HG03378 (cell line): ENCODE results near the gene GNB5.

Source experiments
- ATAC-seq: cut with Tn5 transposase; IDR thresholded peaks from one replicate; pipeline ENCODE4 v1.9.1; 2021; ENCODE audit warnings: mild to moderate bottlenecking, moderate library complexity; ENCODE audit not compliant: unreplicated experiment

GNB5 gene

GRCh38 chr15:52146776-52147175 is 44.4 kb downstream of the GNB5 start:
- ATAC-seq, result no peak

GRCh38 chr15:52146261-52146660 is 44.9 kb downstream of the GNB5 start:
- ATAC-seq, result no peak

- ATAC-seq, result no peak
These were observed 46.5 kb downstream of the GNB5 start for GRCh38 chr15:52144656-52145178.

GRCh38 chr15:52143873-52144272 is 47.3 kb downstream of the GNB5 start:
- ATAC-seq, result no peak

GRCh38 chr15:52140646-52141045 is 50.5 kb downstream of the GNB5 start:
- ATAC-seq, result no peak

GRCh38 chr15:52139599-52140462 is 51.4 kb downstream of the GNB5 start:
- peak; percentile 56 for ATAC-seq

GRCh38 chr15:52137432-52138357 is 53.5 kb downstream of the GNB5 start:
- ATAC-seq, result no peak

- no peak for ATAC-seq
These were observed 54.7 kb downstream of the GNB5 start for GRCh38 chr15:52136442-52136980.

GRCh38 chr15:52134502-52135144 is 56.6 kb downstream of the GNB5 start:
- no peak for ATAC-seq

- ATAC-seq, result no peak
These were observed 57.5 kb downstream of the GNB5 start for GRCh38 chr15:52133510-52134220.

- no peak for ATAC-seq
These were observed 59.1 kb downstream of the GNB5 start for GRCh38 chr15:52132066-52132465.

- ATAC-seq, result no peak
These were observed 62.6 kb downstream of the GNB5 start for GRCh38 chr15:52128568-52128967.

- ATAC-seq, result no peak
These were observed 66.8 kb downstream of the GNB5 start for GRCh38 chr15:52124270-52124880.

GRCh38 chr15:52121896-52122295 is 69.3 kb downstream of the GNB5 start:
- ATAC-seq, result no peak

GRCh38 chr15:52121006-52121405 is 70.2 kb downstream of the GNB5 start:
- no peak for ATAC-seq

GRCh38 chr15:52120488-52120887 is 70.7 kb downstream of the GNB5 start:
- ATAC-seq, result no peak

- no peak for ATAC-seq
These were observed 72.0 kb downstream of the GNB5 start for GRCh38 chr15:52118969-52119749.

- no peak for ATAC-seq
These were observed 73.6 kb downstream of the GNB5 start for GRCh38 chr15:52117549-52117948.
